GM10847 (cell line): Measurements from ENCODE around the gene TTC7B.

Source experiments
- POLR2A ChIP-seq: IDR thresholded peaks from 2 replicates; pipeline ENCODE4 v1.6.1; 2011; ENCODE audit not compliant: insufficient read length; ENCODE audit errors: extremely low read depth

The TTC7B gene

DNA sequence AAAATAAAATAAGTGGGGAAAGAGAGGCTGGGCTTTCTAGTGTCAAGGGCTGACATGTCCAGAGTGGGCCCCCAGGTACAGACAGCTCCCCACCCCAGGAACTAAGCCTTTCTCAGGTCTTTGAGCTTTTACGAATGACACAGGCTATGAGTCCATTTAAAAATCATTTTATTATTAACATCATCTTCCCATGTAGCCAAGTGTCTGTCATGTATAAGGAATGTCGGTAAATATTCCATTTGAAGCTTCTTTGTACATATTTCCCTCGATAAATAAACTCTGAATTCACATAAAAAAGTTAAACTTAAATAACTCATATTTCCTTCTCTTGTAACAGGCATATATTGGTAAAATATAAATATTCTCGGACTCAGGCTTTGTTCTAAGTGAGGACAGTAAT lies 275.8 kb downstream of the TTC7B start:
- TF ChIP-seq POLR2A, result no peak

DNA sequence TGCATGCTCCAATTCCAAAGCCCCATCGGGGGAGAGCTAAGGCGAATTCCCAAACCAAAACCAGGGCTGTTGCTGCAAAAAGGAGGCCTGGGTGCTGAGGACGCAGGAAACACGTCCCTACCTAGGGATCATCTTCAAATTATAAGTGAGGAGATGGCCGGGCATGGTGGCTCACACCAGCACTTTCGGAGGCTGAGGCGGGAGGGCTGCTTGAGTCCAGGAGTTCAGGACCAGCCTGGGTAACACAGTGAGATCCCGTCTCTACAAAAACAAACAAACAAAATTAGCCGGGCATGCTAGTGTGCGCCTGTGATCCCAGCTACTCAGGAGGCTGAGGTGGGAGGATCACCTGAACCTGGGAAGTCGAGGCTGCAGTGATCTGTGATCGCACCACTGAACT lies 276.2 kb downstream of the TTC7B start:
- TF ChIP-seq POLR2A, result no peak

DNA sequence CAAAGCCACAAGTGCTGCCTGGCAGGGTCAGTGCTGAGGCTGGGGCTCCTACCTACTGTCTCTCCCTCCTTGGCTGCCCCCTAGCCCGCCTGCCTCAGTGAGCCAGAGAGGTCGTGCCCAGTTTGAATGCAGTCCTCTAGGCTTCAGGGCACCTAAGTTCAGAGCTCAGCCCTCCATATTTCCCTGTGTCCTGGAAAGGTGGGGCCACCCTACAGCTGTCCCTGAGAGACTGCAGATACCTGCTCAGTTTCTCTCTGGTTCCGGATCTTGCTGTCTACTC lies 276.8 kb downstream of the TTC7B start:
- no peak for TF ChIP-seq POLR2A

DNA sequence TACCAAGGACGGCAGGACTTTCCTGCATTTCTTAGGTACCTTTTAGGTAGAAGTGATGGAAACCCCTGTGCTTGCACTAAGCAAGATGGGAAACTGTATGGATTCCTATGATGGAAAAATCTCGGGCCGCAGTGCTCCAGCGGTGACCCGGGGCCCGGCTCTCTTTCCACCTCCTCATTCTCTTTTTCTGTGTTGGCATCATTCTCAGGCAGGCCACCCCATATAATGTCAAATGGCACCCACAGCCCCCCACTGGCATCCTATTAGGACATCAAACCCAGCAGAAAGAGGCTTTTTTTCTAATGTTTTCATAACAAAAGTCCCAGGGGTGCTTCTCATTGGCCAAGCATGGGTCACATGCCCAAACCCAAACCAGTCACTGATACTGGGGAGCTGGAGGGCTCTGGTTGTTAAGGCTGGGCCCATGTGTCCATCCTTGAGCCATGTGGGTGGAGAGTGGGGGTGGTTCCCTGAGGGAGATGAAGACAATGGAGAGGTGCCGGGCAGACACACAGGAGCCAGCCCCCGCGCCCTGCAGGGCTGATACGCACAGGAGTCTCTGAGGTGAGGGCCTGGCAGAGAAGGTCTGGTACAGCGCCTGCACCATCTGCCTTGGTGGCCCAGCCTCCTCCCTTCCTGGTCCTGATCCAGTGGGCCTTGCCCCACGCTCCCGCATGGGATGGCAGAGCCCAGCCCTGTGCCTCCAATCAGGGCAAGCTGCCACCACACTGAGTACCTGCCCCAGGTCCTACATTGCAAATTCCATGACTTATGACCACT lies 277.3 kb downstream of the TTC7B start:
- no peak for TF ChIP-seq POLR2A

DNA sequence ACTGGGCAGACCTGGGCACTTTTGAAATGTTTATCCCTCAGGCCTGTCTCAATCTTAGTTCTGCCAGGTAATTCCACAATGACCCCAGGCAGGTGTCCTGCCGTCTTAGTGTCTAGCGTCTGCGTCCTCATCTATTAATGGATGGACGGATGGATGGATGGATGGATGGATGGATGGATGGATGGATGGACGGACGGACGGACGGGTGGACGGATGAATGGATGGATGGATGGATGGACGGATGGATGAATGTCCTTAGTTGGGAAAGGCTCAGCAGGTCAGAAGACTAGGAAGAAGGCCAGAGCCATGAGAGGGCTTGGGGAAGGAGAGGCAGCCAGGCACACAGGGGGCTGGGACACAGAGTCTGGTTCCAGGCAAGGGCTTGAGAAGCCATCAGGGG lies 278.1 kb downstream of the TTC7B start:
- no peak for TF ChIP-seq POLR2A

DNA sequence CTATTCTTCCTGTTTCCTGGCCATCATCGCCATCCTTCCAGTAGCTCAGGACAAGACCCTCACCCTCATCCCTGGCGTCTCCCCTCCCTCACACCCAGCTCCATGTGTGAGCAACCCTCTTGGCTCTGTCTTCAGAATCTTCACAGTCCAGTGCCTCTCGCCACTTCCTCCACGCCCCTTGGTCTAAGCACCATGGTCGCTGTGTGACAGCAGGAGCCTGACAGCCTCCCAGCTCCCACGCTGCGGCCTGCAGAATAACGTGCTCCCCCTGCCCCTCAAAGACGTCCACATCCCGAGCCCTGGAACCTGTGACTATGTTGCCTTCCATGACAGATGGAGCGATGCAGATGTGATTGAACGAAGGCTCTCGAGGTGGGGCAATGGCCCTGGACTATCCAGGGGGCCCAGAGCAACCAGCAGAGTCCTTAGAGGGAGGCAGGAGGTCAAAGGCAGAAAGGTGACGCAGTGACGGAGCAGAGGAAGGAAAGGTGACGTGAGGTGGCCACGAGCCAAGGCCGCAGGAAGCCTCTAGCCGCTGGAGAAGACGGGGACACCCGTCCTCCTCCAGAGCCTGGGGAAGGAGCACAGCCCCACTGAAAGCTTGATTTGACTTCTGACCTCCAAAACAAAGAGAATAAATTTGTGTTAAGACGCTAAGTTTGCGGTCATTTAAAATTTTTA lies 279.6 kb downstream of the TTC7B start:
- no peak for TF ChIP-seq POLR2A

DNA sequence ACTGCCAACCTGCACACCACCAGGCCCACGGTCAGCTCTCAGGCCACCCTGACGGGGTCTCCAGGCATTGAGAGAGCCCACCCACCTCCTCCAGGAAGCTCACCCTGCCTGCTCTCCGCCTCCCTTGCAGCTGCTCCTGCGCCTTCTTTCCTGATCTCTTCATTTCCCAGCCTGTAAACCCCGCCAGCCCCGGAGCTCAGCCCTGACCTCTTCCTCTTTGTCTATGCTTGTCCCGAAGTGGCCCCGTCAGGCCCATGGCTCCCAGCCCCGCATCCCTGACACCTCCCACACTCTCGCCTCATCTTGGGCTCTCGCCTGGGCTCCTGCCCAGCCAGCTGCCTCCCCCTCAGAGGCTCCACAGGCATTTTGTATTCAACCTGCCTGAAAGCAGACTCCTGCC lies 280.1 kb downstream of the TTC7B start:
- TF ChIP-seq POLR2A, result no peak

DNA sequence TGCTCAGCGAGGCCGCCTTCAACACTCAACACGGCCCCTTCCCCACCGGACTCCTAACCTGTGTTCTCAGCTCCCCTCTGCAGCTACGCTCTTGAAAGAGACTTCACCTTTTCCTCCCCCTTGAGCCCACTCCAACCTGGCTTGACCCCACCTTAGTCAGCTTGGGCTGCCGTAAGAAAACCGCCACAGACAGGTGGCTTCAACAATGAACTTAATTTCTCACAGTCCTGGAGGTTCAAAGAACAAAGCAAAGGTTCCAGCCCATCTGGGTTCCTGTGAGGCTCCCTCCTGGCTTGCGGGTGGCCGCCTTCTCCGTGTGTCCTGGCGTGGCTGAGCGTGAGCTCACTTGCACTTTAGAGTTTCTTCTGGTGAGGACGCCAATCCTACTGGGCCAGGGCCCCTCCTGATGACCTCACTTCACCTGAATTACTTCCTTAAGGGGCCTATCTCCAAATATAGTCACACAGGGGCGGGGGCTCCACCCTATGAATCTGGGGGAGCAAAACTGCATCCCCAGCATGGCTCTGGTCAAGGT lies 280.6 kb downstream of the TTC7B start:
- TF ChIP-seq POLR2A, result no peak

DNA sequence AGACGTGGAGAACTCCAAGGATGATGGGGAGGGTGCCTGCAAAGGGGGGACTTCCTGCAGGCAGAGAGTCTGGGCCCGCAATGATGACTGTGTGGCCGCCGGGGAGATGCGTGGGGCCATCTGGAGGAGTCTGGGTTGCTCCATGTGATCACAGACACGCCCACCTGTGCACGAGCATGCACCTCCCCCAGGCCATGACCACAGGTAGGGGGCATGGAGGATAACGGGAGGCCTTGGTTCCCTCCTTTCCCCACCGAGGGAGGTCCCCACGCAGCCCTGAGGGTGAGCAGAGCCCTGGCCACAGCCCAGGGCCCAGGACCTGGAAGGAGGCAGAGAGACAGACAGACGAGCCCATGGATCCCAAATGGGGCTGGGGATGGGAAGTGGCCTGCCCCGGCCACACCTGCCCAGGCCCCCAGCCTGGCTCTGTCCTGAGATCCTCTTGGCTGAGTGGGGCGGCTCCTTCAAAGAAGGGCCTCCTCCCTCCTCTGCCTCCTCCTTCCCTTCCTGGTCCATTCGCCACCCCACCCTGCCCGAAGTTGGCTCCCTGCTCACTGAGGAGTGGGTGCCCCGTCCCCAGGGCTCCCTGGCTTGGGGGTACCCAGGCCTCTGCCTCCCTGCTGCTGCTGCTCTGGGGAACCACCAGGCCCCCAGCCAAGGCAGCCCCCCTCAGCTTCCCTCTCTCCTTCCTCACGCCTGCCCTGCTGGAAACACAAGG lies 281.2 kb downstream of the TTC7B start:
- TF ChIP-seq POLR2A, result no peak

DNA sequence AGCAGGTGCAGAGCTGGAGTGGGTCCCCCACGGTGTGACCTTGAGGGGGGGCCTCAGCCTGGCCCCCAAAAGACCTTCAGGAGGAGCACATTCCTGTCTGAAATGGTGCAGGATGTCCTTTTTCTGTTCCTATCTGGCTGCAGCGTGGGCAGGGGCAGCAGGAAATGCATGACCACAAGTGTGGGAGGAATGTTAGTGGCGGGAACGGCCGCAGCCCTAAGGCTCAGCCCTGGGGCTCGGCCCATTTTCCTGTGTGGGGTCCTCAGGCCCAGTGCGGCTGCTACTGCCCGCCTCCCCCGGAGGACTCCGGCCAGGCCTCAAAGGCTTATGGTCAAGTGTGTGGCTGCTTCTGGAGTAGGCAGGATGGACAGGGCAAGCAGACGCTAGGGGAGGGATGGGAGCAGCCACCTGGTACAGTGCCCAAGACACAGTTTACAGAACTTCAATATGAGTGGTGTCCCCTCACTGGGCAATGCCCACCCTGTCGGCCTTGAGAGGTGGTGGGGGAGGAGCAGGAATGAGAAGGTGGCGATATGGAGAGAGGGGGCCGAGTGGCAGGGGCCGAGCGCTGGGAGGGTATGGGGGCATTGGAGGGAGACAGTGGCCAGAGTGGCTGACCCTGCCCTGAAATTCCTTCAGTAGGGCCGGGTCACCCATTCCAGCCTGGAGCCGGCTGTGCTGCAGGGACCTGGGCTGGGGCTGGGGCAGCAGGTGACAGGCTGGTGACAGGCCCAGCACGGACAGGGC lies 282.0 kb downstream of the TTC7B start:
- TF ChIP-seq POLR2A, result no peak

DNA sequence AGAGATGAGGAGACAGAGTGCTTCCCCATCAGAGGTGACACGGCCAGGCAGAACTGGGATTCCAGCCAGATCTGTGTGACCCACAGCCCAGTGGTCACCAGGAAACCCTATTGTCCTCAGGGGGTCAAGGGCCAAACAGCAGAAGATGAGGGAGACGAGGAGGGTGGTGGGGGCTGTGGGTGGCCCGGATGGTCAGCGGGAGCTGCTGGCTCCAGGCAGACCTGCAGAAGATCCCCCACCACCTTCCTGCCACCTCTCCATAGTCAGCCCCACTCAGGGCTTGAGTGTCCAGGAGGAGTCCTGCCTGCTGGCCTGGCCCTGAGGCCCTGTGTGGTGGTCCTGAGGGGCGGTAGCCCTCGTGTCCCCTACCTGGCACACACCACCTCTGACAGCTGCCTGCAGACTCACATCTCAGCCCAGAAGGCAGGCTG lies 282.6 kb downstream of the TTC7B start:
- no peak for TF ChIP-seq POLR2A

DNA sequence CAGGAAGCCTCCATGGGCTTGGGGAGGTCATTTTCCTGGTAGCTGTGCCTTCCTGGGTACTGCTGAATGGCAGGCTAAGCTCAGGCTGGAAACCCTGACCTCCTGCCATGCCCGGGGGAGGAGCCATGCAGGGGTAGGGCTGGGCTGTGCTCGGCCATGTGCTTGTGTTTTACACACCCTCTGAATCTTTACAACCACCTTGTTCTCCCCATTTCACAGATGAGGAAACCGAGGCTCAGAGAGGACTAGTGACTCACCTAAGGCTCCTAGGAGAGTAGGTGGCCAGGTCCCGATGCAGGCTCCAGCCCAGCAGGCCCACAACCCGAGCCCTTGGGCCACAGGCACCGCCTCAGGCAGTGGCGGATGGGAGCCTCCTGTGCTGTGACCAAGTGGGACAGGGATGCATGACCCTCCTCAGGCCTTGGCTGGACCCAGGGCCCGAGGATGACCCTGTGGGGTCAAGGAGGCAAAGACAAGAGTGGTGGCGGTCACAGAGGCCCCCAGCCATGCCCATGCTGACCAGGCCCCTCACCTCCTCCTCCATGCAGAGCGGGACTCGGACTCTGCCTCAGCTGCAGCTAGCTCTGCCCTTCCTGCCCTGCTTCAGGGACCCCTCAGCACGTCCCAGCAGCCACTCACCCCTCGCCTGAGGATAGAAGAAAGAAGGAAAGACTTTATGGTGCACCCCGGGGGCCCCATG lies 283.3 kb downstream of the TTC7B start:
- no peak for TF ChIP-seq POLR2A

DNA sequence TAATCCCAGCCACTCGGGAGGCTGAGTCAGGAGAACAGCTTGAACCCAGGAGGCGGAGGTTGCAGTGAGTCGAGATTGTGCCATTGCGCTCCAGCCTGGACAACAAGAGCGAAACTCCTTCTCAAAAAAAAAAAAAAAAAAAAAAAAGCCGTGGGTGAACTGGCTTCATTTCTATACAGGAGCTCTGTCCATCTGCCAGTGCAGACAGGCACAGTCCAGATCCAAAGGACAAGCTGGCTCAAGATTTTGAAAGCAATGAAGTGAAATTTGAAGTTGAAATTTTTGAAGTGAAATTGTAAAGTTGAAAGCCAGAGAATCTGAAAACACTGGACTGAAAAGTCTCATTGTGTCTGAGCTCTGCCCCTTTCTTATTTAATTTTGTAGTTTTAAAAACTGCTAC lies 284.7 kb downstream of the TTC7B start:
- no peak for TF ChIP-seq POLR2A

DNA sequence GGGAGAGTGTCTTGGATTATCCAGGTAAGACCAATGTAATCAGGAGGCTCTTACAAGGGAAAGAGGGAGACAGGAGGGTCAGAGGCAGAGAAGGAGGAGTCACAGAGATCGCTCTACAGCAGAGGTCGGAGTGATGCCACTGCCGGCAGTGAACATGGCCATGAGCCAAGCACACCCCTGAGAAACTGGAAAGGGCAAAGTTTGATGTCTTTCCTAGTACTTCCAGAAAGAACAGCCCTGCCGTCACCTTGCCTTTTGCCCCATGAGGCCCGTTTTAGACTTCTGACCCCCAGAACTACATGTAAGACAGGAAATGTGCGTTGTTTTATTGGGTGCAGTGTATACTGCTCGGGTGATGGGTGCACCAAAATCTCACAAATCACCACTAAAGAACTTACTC lies 285.7 kb downstream of the TTC7B start:
- no peak for TF ChIP-seq POLR2A

DNA sequence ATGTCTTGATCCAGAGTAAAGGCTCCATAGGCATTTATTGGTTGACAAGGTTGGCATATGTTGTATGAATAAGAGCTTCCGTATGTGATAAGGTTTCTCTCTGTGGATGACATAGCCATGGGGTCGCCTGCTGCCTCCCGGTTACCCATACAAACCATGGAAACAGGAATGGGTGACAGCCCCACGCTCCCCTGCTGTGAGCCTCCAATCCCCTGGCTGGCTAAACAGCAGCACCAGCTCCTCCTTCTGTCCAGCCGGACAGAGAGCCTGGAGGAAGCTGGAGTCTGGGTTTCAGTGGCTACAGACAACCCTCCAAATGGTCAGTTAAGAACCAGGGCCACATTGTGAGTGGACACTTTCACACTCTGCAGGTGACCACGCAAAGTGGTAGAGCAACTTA lies 288.3 kb downstream of the TTC7B start:
- TF ChIP-seq POLR2A, result no peak
